ENCODE data around the gene SMAD5. TPM values are rescaled to one million over a fixed set of nuclear protein-coding genes. Genes with fewer than 3 reads are reported as not detected.

SMAD5 gene
- total RNA-seq, 6 donors from 2014 or later: 14.6 to 54.3 (median 45.1) TPM

- ATAC-seq (ENCODE audit: low FRiP score in 2 of 2): peak in 1 of 2 donors; percentile 7
- 56 to 62% methylated on average over 7 of the region's 7 CpGs for WGBS, 2 donors
- H3K27me3 ChIP-seq: no peaks in the 10 kb centered on the region
- no peaks in the 10 kb centered on the region for H3K36me3 ChIP-seq
- no peak overlapping the region for H3K4me3 ChIP-seq
- DNase-seq: no peak
- TF ChIP-seq POLR2AphosphoS5 (IDR thresholded peaks at IDR 0.05) (peak in 1 of 2 donors; percentile 39), EP300 (IDR thresholded peaks at IDR 0.05) (peak in 1 of 4 donors; percentile 34), POLR2A (IDR thresholded peaks at IDR 0.05) (no peak)
- no peaks in the 10 kb centered on the region for H3K9me3 ChIP-seq
- H3K4me1 ChIP-seq: peaks cover 9 to 12% (median 12%) of the 10 kb centered on the region in 4 donors
- H3K27ac ChIP-seq: peak overlapping the region in 1 of 4 donors; percentile 49
Measured at GRCh38 chr5:136089791-136090190, 42.9 kb upstream of the SMAD5 start.

- H3K9me3 ChIP-seq: no peaks in the 10 kb centered on the region
- DNase-seq (no peak), ATAC-seq (ENCODE audit: low FRiP score in 2 of 2) (no peak)
- 90 to 93% methylated on average over 4 of the region's 4 CpGs for WGBS, 2 donors
- no peaks in the 10 kb centered on the region for H3K27me3 ChIP-seq
- H3K4me1 ChIP-seq: peaks cover 9 to 16% (median 12%) of the 10 kb centered on the region in 4 donors
- TF ChIP-seq POLR2A (IDR thresholded peaks at IDR 0.05): no peak
- no peak for TF ChIP-seq POLR2AphosphoS5 (IDR thresholded peaks at IDR 0.05)
- no peak for TF ChIP-seq EP300 (IDR thresholded peaks at IDR 0.05)
- TF ChIP-seq CTCF (IDR thresholded peaks at IDR 0.05): no peak
- peak overlapping the region in 1 of 4 donors; percentile 49 for H3K27ac ChIP-seq
- no peak overlapping the region for H3K4me3 ChIP-seq
- no peaks in the 10 kb centered on the region for H3K36me3 ChIP-seq
Measured at GRCh38 chr5:136090319-136090718, 42.3 kb upstream of the SMAD5 start.

- Histone ChIP-seq H3K4me3 (no peak overlapping the region), H3K4me1 (peaks cover 0 to 5% (median under 1%) of the 10 kb centered on the region in 4 donors), H3K36me3 (no peaks in the 10 kb centered on the region), H3K27ac (no peak overlapping the region), H3K27me3 (no peaks in the 10 kb centered on the region), H3K9me3 (no peaks in the 10 kb centered on the region)
- WGBS, 2 donors: 60 to 81% methylated on average over 3 of the region's 3 CpGs
- DNase-seq (no peak), ATAC-seq (ENCODE audit: low FRiP score in 2 of 2) (no peak)
- no peak for TF ChIP-seq CTCF (IDR thresholded peaks at IDR 0.05)
- no peak for TF ChIP-seq EP300 (IDR thresholded peaks at IDR 0.05)
- no peak for TF ChIP-seq POLR2A (IDR thresholded peaks at IDR 0.05)
- TF ChIP-seq POLR2AphosphoS5 (IDR thresholded peaks at IDR 0.05): no peak
Measured at GRCh38 chr5:136094189-136094912, 38.3 kb upstream of the SMAD5 start.

- DNase-seq: no peak
- 68 to 75% methylated on average over 8 of the region's 8 CpGs for WGBS, 2 donors
- no peak for ATAC-seq (ENCODE audit: low FRiP score in 2 of 2)
- no peak for TF ChIP-seq POLR2A (IDR thresholded peaks at IDR 0.05)
- no peak for TF ChIP-seq CTCF (IDR thresholded peaks at IDR 0.05)
- TF ChIP-seq EP300 (IDR thresholded peaks at IDR 0.05): no peak
- Histone ChIP-seq H3K4me1 (peaks cover 0 to 5% (median 0%) of the 10 kb centered on the region in 4 donors), H3K27me3 (no peaks in the 10 kb centered on the region), H3K27ac (no peak overlapping the region), H3K36me3 (no peaks in the 10 kb centered on the region), H3K9me3 (no peaks in the 10 kb centered on the region), H3K4me3 (no peak overlapping the region)
Measured at GRCh38 chr5:136094913-136095641, 37.6 kb upstream of the SMAD5 start.

- H3K4me3 ChIP-seq: no peak overlapping the region
- no peaks in the 10 kb centered on the region for H3K27me3 ChIP-seq
- WGBS, 2 donors: 43 to 47% methylated on average over 4 of the region's 4 CpGs
- H3K9me3 ChIP-seq: no peaks in the 10 kb centered on the region
- no peak overlapping the region for H3K27ac ChIP-seq
- no peaks in the 10 kb centered on the region for H3K36me3 ChIP-seq
- ATAC-seq (ENCODE audit: low FRiP score in 2 of 2): no peak
- TF ChIP-seq POLR2A (IDR thresholded peaks at IDR 0.05): no peak
- no peak for TF ChIP-seq EP300 (IDR thresholded peaks at IDR 0.05)
- peaks cover 0 to 5% (median 0%) of the 10 kb centered on the region in 4 donors for H3K4me1 ChIP-seq
- DNase-seq: no peak
Measured at GRCh38 chr5:136098176-136098575, 34.5 kb upstream of the SMAD5 start.
